WTC11 (cell line): Measurements from ENCODE around the gene STX3. TPM values are rescaled to one million over a fixed set of nuclear protein-coding genes. Genes with fewer than 3 reads are reported as not detected.
"Not testable (repeated sequence)": the region's sequence is repeated elsewhere in the genome, so short reads cannot be mapped to it uniquely, and the experiment has no call there.

Source experiments
- ATAC-seq: fragments of 200-7000 bp; cut with Tn5 transposase; 2 replicates; pipeline ENCODE4 v1.10.0; 2021; ENCODE audit warnings: mild to moderate bottlenecking, moderate library complexity
- CTCF ChIA-PET: fragments of 300-600 bp; sonication (Branson Sonifier 250); formaldehyde crosslinking; loops from one replicate; lab custom pipeline; 2021; ENCODE audit warnings: antibody characterized with exemption; lab: Charles Lee
- POLR2A ChIA-PET: fragments of 350-600 bp; sonication (Branson Sonifier 250); formaldehyde crosslinking; loops from one replicate; lab custom pipeline; 2021; ENCODE audit warnings: antibody characterized with exemption; lab: Charles Lee
- DNase-seq: peaks from one replicate; pipeline ENCODE4 v3.0.0; 2021; ENCODE audit warnings: low spot score
- H3K27ac Mint-ChIP-seq: 2 replicates; pipeline ENCODE4 v1.8.0; 2021; ENCODE audit warnings: mixed read lengths
- H3K27me3 Mint-ChIP-seq: 2 replicates; pipeline ENCODE4 v1.8.0; 2021; ENCODE audit warnings: low read depth, mild to moderate bottlenecking, moderate library complexity, mixed read lengths
- H3K36me3 Mint-ChIP-seq: 2 replicates; pipeline ENCODE4 v1.8.0; 2021; ENCODE audit warnings: mixed read lengths
- H3K4me1 Mint-ChIP-seq: 2 replicates; pipeline ENCODE4 v1.8.0; 2022; ENCODE audit warnings: mixed read lengths
- H3K4me3 Mint-ChIP-seq: 2 replicates; pipeline ENCODE4 v1.8.0; 2021; ENCODE audit warnings: mild to moderate bottlenecking, moderate library complexity, mixed read lengths
- H3K9me3 Mint-ChIP-seq: 2 replicates; pipeline ENCODE4 v1.8.0; 2021; ENCODE audit warnings: mixed read lengths
- GRHL2 ChIP-seq: fragments of 250-450 bp; sonication (Bioruptor Pico); IDR thresholded peaks from 2 replicates; pipeline ENCODE4 v1.8.0; 2022; ENCODE audit warnings: mild to moderate bottlenecking, moderate library complexity; ENCODE audit not compliant: insufficient replicate concordance, severe bottlenecking
- GTF2I ChIP-seq: fragments of 250-450 bp; sonication (Bioruptor Pico); conservative IDR thresholded peaks from 2 replicates; pipeline ENCODE4 v1.4.0; 2021; ENCODE audit warnings: mild to moderate bottlenecking
- HMGA2 ChIP-seq: fragments of 250-450 bp; sonication (Bioruptor Pico); IDR thresholded peaks from 2 replicates; pipeline ENCODE4 v1.4.0; 2021; ENCODE audit warnings: mild to moderate bottlenecking, moderate library complexity
- JUN ChIP-seq: sonication (generic); formaldehyde crosslinking; IDR thresholded peaks from 2 replicates; pipeline ENCODE4 v1.8.0; 2023; ENCODE audit warnings: mild to moderate bottlenecking, missing genetic modification reagents
- NR2C2 ChIP-seq: sonication (generic); formaldehyde crosslinking; IDR thresholded peaks from 2 replicates; pipeline ENCODE4 v1.8.0; 2022; ENCODE audit warnings: mild to moderate bottlenecking, missing genetic modification reagents
- SMAD4 ChIP-seq: sonication (generic); formaldehyde crosslinking; IDR thresholded peaks from 2 replicates; pipeline ENCODE4 v1.8.0; 2022; ENCODE audit warnings: mild to moderate bottlenecking, missing genetic modification reagents
- TCF7 ChIP-seq: sonication (generic); formaldehyde crosslinking; IDR thresholded peaks from 2 replicates; pipeline ENCODE4 v1.8.0; 2022; ENCODE audit warnings: mild to moderate bottlenecking, low read depth, missing genetic modification reagents, moderate library complexity
- ZNF138 ChIP-seq: sonication (generic); formaldehyde crosslinking; conservative IDR thresholded peaks from 2 replicates; pipeline ENCODE4 v1.8.1; 2022; ENCODE audit warnings: mild to moderate bottlenecking, moderate library complexity, missing genetic modification reagents
- ZNF232 ChIP-seq: sonication (generic); formaldehyde crosslinking; IDR thresholded peaks from 2 replicates; pipeline ENCODE4 v1.8.0; 2022; ENCODE audit warnings: mild to moderate bottlenecking, missing genetic modification reagents
- ZNF263 ChIP-seq: sonication (generic); formaldehyde crosslinking; IDR thresholded peaks from 2 replicates; pipeline ENCODE4 v1.8.1; 2022; ENCODE audit warnings: low read depth, mild to moderate bottlenecking, moderate library complexity, missing genetic modification reagents
- ZNF396 ChIP-seq: fragments of 250-450 bp; sonication (Bioruptor Pico); IDR thresholded peaks from 2 replicates; pipeline ENCODE4 v1.8.0; 2021; ENCODE audit warnings: mild to moderate bottlenecking, moderate library complexity, borderline replicate concordance
- ZNF423 ChIP-seq: fragments of 250-450 bp; sonication (Bioruptor Pico); IDR thresholded peaks from 2 replicates; pipeline ENCODE4 v2.1.2; 2022; ENCODE audit warnings: mild to moderate bottlenecking, moderate library complexity
- total RNA-seq: library from RNA; stranded (reverse); gene quantifications from 3 replicates; pipeline ENCODE4 v1.2.3, GENCODE V29; 2021
- TF ChIP-seq, protein P1 (sequence below): sonication (generic); formaldehyde crosslinking; conservative IDR thresholded peaks from 2 replicates; pipeline ENCODE4 v1.8.1; 2023; ENCODE audit warnings: mild to moderate bottlenecking, low read depth, missing genetic modification reagents, moderate library complexity
- TF ChIP-seq, protein P2 (sequence below): sonication (generic); formaldehyde crosslinking; IDR thresholded peaks from 2 replicates; pipeline ENCODE4 v1.8.0; 2022; ENCODE audit warnings: mild to moderate bottlenecking, missing genetic modification reagents
- TF ChIP-seq, protein P3 (sequence below): sonication (generic); formaldehyde crosslinking; IDR thresholded peaks from 2 replicates; pipeline ENCODE4 v1.8.1; 2022; ENCODE audit warnings: missing genetic modification reagents, borderline replicate concordance
- TF ChIP-seq, protein P4 (sequence below): sonication (generic); formaldehyde crosslinking; IDR thresholded peaks from 2 replicates; pipeline ENCODE4 v1.8.1; 2023; ENCODE audit warnings: mild to moderate bottlenecking, moderate library complexity, missing genetic modification reagents
- TF ChIP-seq, protein P5 (sequence below): sonication (generic); formaldehyde crosslinking; IDR thresholded peaks from 2 replicates; pipeline ENCODE4 v1.8.0; 2023; ENCODE audit warnings: missing genetic modification reagents
- TF ChIP-seq, protein P6 (sequence below): sonication (generic); formaldehyde crosslinking; IDR thresholded peaks from 2 replicates; pipeline ENCODE4 v1.8.1; 2023; ENCODE audit warnings: mild to moderate bottlenecking, missing genetic modification reagents, moderate library complexity
- TF ChIP-seq, protein P7 (sequence below): sonication (generic); formaldehyde crosslinking; IDR thresholded peaks from 2 replicates; pipeline ENCODE4 v1.8.1; 2023; ENCODE audit warnings: mild to moderate bottlenecking, missing genetic modification reagents

Gene STX3
- total RNA-seq, 1 experiment from 2014 or later = 52.7 TPM

DNA sequence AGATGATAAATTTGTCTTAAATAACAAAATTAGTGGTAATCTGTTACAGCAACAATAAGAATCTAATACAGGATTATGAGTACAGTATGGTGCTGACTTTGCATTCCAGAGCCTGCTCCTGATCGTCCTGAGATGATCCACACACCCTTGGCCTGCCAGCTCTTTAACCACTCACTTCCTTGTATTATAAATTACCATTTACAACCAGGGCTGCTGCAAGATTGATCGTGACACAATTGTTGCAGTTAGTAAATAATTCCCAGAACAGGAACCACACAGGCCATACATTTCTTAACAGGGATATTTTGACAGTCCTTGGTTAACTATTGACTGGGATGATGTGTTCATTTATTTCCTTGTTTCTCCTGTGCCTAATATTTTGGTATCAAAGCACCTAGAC is 94.0 kb downstream of the STX3 start (continued):
- TF ChIP-seq, protein P1, sequence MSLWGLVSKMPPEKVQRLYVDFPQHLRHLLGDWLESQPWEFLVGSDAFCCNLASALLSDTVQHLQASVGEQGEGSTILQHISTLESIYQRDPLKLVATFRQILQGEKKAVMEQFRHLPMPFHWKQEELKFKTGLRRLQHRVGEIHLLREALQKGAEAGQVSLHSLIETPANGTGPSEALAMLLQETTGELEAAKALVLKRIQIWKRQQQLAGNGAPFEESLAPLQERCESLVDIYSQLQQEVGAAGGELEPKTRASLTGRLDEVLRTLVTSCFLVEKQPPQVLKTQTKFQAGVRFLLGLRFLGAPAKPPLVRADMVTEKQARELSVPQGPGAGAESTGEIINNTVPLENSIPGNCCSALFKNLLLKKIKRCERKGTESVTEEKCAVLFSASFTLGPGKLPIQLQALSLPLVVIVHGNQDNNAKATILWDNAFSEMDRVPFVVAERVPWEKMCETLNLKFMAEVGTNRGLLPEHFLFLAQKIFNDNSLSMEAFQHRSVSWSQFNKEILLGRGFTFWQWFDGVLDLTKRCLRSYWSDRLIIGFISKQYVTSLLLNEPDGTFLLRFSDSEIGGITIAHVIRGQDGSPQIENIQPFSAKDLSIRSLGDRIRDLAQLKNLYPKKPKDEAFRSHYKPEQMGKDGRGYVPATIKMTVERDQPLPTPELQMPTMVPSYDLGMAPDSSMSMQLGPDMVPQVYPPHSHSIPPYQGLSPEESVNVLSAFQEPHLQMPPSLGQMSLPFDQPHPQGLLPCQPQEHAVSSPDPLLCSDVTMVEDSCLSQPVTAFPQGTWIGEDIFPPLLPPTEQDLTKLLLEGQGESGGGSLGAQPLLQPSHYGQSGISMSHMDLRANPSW (CRISPR knock-in tag) = no peak
- TF ChIP-seq, protein P2, sequence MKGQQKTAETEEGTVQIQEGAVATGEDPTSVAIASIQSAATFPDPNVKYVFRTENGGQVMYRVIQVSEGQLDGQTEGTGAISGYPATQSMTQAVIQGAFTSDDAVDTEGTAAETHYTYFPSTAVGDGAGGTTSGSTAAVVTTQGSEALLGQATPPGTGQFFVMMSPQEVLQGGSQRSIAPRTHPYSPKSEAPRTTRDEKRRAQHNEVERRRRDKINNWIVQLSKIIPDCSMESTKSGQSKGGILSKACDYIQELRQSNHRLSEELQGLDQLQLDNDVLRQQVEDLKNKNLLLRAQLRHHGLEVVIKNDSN (CRISPR knock-in tag) = no peak
- no peak for TF ChIP-seq ZNF423 (CRISPR knock-in tag)
- TF ChIP-seq TCF7 (CRISPR knock-in tag) = no peak
- no peak for TF ChIP-seq ZNF232 (CRISPR knock-in tag)
- TF ChIP-seq ZNF396 (CRISPR knock-in tag) = no peak
- TF ChIP-seq, protein P3, sequence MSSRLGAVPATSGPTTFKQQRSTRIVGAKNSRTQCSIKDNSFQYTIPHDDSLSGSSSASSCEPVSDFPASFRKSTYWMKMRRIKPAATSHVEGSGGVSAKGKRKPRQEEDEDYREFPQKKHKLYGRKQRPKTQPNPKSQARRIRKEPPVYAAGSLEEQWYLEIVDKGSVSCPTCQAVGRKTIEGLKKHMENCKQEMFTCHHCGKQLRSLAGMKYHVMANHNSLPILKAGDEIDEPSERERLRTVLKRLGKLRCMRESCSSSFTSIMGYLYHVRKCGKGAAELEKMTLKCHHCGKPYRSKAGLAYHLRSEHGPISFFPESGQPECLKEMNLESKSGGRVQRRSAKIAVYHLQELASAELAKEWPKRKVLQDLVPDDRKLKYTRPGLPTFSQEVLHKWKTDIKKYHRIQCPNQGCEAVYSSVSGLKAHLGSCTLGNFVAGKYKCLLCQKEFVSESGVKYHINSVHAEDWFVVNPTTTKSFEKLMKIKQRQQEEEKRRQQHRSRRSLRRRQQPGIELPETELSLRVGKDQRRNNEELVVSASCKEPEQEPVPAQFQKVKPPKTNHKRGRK (CRISPR knock-in tag) = no peak
- TF ChIP-seq NR2C2 (CRISPR knock-in tag) = no peak

DNA sequence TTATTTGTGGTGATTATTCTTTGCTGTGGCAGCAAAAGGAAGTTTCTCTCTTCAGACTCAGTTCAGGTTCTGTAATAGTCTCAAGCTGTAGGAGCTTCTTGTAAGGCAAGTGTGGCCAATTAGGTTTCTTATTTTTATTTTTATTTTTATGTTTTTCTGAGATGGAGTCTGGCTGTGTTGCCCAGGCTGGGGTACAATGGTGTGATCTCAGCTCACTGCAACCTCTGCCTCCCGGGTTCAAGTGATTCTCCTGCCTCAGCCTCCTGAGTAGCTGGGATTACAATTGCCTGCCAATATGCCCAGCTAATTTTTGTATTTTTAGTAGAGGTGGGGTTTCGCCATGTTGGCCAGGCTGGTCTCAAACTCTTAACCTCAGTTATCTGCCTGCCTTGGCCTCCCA is 94.4 kb downstream of the STX3 start:
- ATAC-seq, POLR2A ChIA-PET, CTCF ChIA-PET, H3K4me1 Mint-ChIP-seq, H3K9me3 Mint-ChIP-seq, H3K36me3 Mint-ChIP-seq, H3K27me3 Mint-ChIP-seq, H3K4me3 Mint-ChIP-seq, H3K27ac Mint-ChIP-seq, DNase-seq: not testable (repeated sequence)

DNA sequence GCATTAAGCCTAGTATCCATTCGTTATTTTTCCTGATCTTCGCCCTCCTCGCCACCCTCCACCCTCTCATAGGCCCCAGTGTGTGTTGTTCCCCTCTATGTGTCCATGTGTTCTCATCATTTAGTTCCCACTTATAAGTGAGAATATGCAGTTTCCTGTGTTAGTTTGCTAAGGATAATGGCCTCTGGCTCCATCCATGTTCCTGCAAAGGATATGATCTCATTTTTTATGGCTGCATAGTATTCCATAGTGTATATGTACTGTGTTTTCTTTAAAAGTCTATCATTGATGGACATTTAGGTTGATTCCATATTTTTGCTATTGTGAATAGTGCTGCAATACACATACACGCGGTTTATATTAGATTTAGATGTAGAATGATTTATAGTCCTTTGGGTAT is 96.2 kb downstream of the STX3 start:
- H3K27ac Mint-ChIP-seq, H3K4me3 Mint-ChIP-seq, H3K4me1 Mint-ChIP-seq, POLR2A ChIA-PET, H3K36me3 Mint-ChIP-seq, DNase-seq, H3K27me3 Mint-ChIP-seq, ATAC-seq, CTCF ChIA-PET, H3K9me3 Mint-ChIP-seq: not testable (repeated sequence)

DNA sequence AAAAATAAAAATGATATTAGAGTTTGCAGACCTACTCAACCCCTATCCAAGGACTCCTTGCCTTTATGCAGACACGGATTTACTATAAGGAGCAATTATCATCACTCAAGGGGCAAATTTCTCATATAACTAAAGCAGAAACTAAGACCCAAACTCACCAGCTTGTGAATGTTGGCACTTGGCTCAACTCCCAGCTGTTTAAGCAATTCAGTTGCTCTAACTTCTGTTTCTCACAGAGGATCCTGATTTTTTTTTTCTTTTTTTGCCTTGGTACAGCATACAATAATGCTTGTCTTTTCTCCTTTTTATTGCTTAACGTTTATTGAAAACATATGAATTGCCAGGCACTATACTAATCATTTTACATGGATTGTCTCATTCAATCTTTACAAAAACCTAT is 99.7 kb downstream of the STX3 start:
- POLR2A ChIA-PET = interaction anchor here (0.7 kb wide), 1 partner anchor 46 kb away, joined by 3 read pairs; no protein-coding TSS in a partner anchor
- DNase-seq (no peak), ATAC-seq (no peak)
- H3K36me3 Mint-ChIP-seq = no peaks in the 10 kb centered on the region
- peaks cover 3% of the 10 kb centered on the region for H3K9me3 Mint-ChIP-seq
- CTCF ChIA-PET = no interaction called here
- H3K4me3 Mint-ChIP-seq = no peak overlapping the region
- no peak overlapping the region for H3K27ac Mint-ChIP-seq
- peaks cover 16% of the 10 kb centered on the region for H3K4me1 Mint-ChIP-seq
- H3K27me3 Mint-ChIP-seq = no peaks in the 10 kb centered on the region
- no peak for TF ChIP-seq GRHL2 (CRISPR knock-in tag)
- TF ChIP-seq GTF2I (CRISPR knock-in tag) = no peak
- TF ChIP-seq HMGA2 (CRISPR knock-in tag) = no peak
- TF ChIP-seq, protein P4, sequence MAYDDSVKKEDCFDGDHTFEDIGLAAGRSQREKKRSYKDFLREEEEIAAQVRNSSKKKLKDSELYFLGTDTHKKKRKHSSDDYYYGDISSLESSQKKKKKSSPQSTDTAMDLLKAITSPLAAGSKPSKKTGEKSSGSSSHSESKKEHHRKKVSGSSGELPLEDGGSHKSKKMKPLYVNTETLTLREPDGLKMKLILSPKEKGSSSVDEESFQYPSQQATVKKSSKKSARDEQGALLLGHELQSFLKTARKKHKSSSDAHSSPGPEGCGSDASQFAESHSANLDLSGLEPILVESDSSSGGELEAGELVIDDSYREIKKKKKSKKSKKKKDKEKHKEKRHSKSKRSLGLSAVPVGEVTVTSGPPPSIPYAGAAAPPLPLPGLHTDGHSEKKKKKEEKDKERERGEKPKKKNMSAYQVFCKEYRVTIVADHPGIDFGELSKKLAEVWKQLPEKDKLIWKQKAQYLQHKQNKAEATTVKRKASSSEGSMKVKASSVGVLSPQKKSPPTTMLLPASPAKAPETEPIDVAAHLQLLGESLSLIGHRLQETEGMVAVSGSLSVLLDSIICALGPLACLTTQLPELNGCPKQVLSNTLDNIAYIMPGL (CRISPR knock-in tag) = no peak
- TF ChIP-seq, protein P5, sequence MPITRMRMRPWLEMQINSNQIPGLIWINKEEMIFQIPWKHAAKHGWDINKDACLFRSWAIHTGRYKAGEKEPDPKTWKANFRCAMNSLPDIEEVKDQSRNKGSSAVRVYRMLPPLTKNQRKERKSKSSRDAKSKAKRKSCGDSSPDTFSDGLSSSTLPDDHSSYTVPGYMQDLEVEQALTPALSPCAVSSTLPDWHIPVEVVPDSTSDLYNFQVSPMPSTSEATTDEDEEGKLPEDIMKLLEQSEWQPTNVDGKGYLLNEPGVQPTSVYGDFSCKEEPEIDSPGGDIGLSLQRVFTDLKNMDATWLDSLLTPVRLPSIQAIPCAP = no peak
- no peak for TF ChIP-seq JUN (CRISPR knock-in tag)
- TF ChIP-seq ZNF138 = no peak
- TF ChIP-seq SMAD4 = no peak
- no peak for TF ChIP-seq ZNF232 (CRISPR knock-in tag)
- no peak for TF ChIP-seq ZNF263 (CRISPR knock-in tag)
- TF ChIP-seq, protein P6, sequence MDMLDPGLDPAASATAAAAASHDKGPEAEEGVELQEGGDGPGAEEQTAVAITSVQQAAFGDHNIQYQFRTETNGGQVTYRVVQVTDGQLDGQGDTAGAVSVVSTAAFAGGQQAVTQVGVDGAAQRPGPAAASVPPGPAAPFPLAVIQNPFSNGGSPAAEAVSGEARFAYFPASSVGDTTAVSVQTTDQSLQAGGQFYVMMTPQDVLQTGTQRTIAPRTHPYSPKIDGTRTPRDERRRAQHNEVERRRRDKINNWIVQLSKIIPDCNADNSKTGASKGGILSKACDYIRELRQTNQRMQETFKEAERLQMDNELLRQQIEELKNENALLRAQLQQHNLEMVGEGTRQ (CRISPR knock-in tag) = no peak
- TF ChIP-seq, protein P7, sequence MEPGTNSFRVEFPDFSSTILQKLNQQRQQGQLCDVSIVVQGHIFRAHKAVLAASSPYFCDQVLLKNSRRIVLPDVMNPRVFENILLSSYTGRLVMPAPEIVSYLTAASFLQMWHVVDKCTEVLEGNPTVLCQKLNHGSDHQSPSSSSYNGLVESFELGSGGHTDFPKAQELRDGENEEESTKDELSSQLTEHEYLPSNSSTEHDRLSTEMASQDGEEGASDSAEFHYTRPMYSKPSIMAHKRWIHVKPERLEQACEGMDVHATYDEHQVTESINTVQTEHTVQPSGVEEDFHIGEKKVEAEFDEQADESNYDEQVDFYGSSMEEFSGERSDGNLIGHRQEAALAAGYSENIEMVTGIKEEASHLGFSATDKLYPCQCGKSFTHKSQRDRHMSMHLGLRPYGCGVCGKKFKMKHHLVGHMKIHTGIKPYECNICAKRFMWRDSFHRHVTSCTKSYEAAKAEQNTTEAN = no peak
